Stomach (tissue), 9 donors: ENCODE data around the gene HDGFL2. TPM values are rescaled to one million over a fixed set of nuclear protein-coding genes. Genes with fewer than 3 reads are reported as not detected.

Experiments used
- DNase-seq, 2 donors: peaks; one replicate each; pipeline versions ENCODE4 v3.0.0 to v3.0.0-alpha.2; 2013 to 2019
- H3K27ac ChIP-seq, 5 donors: fragments of 200-600 bp in 4 of 5; sonication (generic) in 4 of 5; one replicate each; pipeline ENCODE4 v1.5.1; 2013 to 2019; ENCODE audit warnings: mild to moderate bottlenecking in 1 of 5, moderate library complexity in 1 of 5
- H3K27me3 ChIP-seq, 3 donors: fragments of 200-600 bp; sonication (generic); one replicate each; pipeline ENCODE4 v1.5.1; 2017 to 2019; ENCODE audit warnings: mixed run types in 1 of 3
- H3K36me3 ChIP-seq, 4 donors: fragments of 200-600 bp; sonication (generic); 1 replicate in 3 of 4; 2 replicates in 1 of 4; pipeline ENCODE4 v1.5.1; 2016 to 2019
- H3K4me1 ChIP-seq, 4 donors: fragments of 200-600 bp; sonication (generic); one replicate each; pipeline ENCODE4 v1.5.1; 2016 to 2019
- H3K4me3 ChIP-seq, 4 donors: fragments of 200-600 bp; sonication (generic) in 3 of 4; one replicate each; pipeline ENCODE4 v1.5.1; 2016 to 2019; ENCODE audit warnings: mild to moderate bottlenecking in 1 of 4
- H3K9me3 ChIP-seq, 4 donors: fragments of 200-600 bp; sonication (generic); one replicate each; pipeline ENCODE4 v1.5.1; 2016 to 2019
- CTCF ChIP-seq, 7 experiments: fragments of 450-650 bp in 4 of 7; fragments of 200-600 bp in 3 of 7; sonication (generic) in 3 of 7; IDR thresholded peaks; one replicate each; pipeline ENCODE4 v1.5.1; 2016 to 2019; ENCODE audit warnings: antibody characterized with exemption in 7 of 7, control low read depth in 2 of 7, mild to moderate bottlenecking in 1 of 7
- EP300 ChIP-seq: sonication (generic); formaldehyde crosslinking; IDR thresholded peaks from one replicate; pipeline ENCODE4 v1.6.1; 2017; ENCODE audit warnings: antibody characterized with exemption
- POLR2A ChIP-seq, 4 donors: fragments of 450-650 bp; IDR thresholded peaks; one replicate each; pipeline ENCODE4 v1.6.1; 2016; ENCODE audit warnings: antibody characterized with exemption in 4 of 4, control low read depth in 2 of 4, mild to moderate bottlenecking in 1 of 4, moderate library complexity in 1 of 4
- POLR2AphosphoS5 ChIP-seq, 3 donors: sonication (generic); formaldehyde crosslinking; IDR thresholded peaks; one replicate each; pipeline ENCODE4 v1.6.1; 2016; ENCODE audit warnings: antibody characterized with exemption in 3 of 3
- WGBS, 5 donors: extraction: QIAGEN DNeasy Blood & Tissue Kit in 3 of 5; methylation state at CpG; one replicate each; pipeline versions ENCODE4 v1.1.5 to v1.1.7; 2013 to 2018; 5-methylcytosine and 5-hydroxymethylcytosine counted together
- intact Hi-C: fragments of 100-400 bp; cut with DNase I; formaldehyde crosslinking; loops from one replicate; pipeline ENCODE4 v1.15.1; 2023; ENCODE audit warnings: low total_unique reads
- polyA plus RNA-seq, 3 donors: library from polyadenylated mRNA; stranded (reverse); fragments of 200-250 nt; gene quantifications; one replicate each; pipeline ENCODE4 v1.2.3, GENCODE V29; 2013
- total RNA-seq, 5 donors: library from RNA; depleted of rRNA; stranded (reverse); fragments of >200 nt; gene quantifications; one replicate each; pipeline versions ENCODE4 v1.1.0 to v1.2.3, GENCODE V29; 2014 to 2016
- donor health status: healthy with polysubstance abuse.
- donor health status: Bipolar disorder and iron deficiency.
- donor health status: healthy.

The HDGFL2 gene
- total and polyA plus RNA-seq, 8 donors, result 25.5 to 127 (median 35.0) TPM

- Histone ChIP-seq H3K27ac (peak overlapping the region; percentile 41 to 93 (median 89)), H3K4me1 (peaks cover 16 to 37% (median 30%) of the 10 kb centered on the region in 4 donors), H3K4me3 (peak overlapping the region; percentile 66 to 88 (median 80)), H3K9me3 (no peaks in the 10 kb centered on the region), H3K36me3 (peaks cover 28 to 37% (median 35%) of the 10 kb centered on the region in 4 donors), H3K27me3 (no peaks in the 10 kb centered on the region)
- TF ChIP-seq CTCF (IDR thresholded peaks at IDR 0.05) (no peak), POLR2A (IDR thresholded peaks at IDR 0.05) (no peak), POLR2AphosphoS5 (IDR thresholded peaks at IDR 0.05) (no peak), EP300 (no peak)
- peak in 1 of 2 donors; percentile 80 for DNase-seq
- intact Hi-C loops, result no loop called here
- 2 to 8% (median 4%) methylated on average over 9 of the region's 9 CpGs for WGBS, 5 donors
Measured at GRCh38 chr19:4456476-4456842, 15.6 kb upstream of the HDGFL2 start.

- Histone ChIP-seq H3K27ac (peak overlapping the region; percentile 83 to 93 (median 89)), H3K4me1 (peaks cover 16 to 37% (median 30%) of the 10 kb centered on the region in 4 donors), H3K9me3 (no peaks in the 10 kb centered on the region), H3K4me3 (peak overlapping the region; percentile 66 to 88 (median 80)), H3K36me3 (peaks cover 22 to 31% (median 29%) of the 10 kb centered on the region in 4 donors), H3K27me3 (no peaks in the 10 kb centered on the region)
- no peak for TF ChIP-seq POLR2AphosphoS5 (IDR thresholded peaks at IDR 0.05)
- TF ChIP-seq POLR2A (IDR thresholded peaks at IDR 0.05), result no peak
- no peak for TF ChIP-seq CTCF (IDR thresholded peaks at IDR 0.05)
- TF ChIP-seq EP300, result no peak
- WGBS, 5 donors, result 1 to 6% (median 2%) methylated on average over 23 to 50 of the region's 53 CpGs
- peak; percentile 41 to 86 for DNase-seq
- intact Hi-C loops, result no loop called here
Measured at GRCh38 chr19:4456843-4457653, 15.0 kb upstream of the HDGFL2 start.

- peak within 1 kb of the TSS; percentile 66 to 88 (median 80) for H3K4me3 ChIP-seq
- peak; percentile 98 to 99 for DNase-seq
- 9 to 16% (median 10%) methylated on average over 38 to 52 of the region's 52 CpGs for WGBS, 5 donors
Measured at GRCh38 chr19:4457654-4458395, 14.3 kb upstream of the HDGFL2 start, which contains the start of gene UBXN6. Gene UBXN6, minus strand, starts transcription at chr19:4457794. Its CDS starts 97 bp downstream, at chr19:4457697.

More at GRCh38 chr19:4457654-4458395, 14.3 kb upstream of the HDGFL2 start, which contains the start of gene UBXN6:
- intact Hi-C loops, result no loop called here
- Histone ChIP-seq H3K27ac (peak within 1 kb of the TSS; percentile 83 to 93 (median 89)), H3K9me3 (no peaks in the 10 kb centered on the region), H3K36me3 (peaks cover 14 to 23% (median 21%) of the 10 kb centered on the region in 4 donors), H3K4me1 (peaks cover 16 to 37% (median 30%) of the 10 kb centered on the region in 4 donors), H3K27me3 (no peaks in the 10 kb centered on the region)
- TF ChIP-seq POLR2A (IDR thresholded peaks at IDR 0.05), result no peak
- TF ChIP-seq POLR2AphosphoS5 (IDR thresholded peaks at IDR 0.05), result peak; percentile 44 to 87 (median 75)
- TF ChIP-seq CTCF (IDR thresholded peaks at IDR 0.05), result peak in 1 of 7 experiments; percentile 13
